ENCODE data around the gene KDM8.
"Not testable (repeated sequence)": the region's sequence is repeated elsewhere in the genome, so short reads cannot be mapped to it uniquely, and the experiment has no call there.

Gene KDM8

GRCh38 chr16:27243725-27244362 is 40.5 kb downstream of the KDM8 start:
- DNase-seq (ENCODE audit: low read depth): no peak

GRCh38 chr16:27244363-27244755 is 41.0 kb downstream of the KDM8 start:
- no peak for DNase-seq (ENCODE audit: low read depth)

GRCh38 chr16:27245276-27246172 is 42.2 kb downstream of the KDM8 start:
- peak; percentile 76 for DNase-seq (ENCODE audit: low read depth)

GRCh38 chr16:27246439-27246838 is 43.1 kb downstream of the KDM8 start:
- no peak for DNase-seq (ENCODE audit: low read depth)

- DNase-seq (ENCODE audit: low read depth): not testable (repeated sequence)
Observed at GRCh38 chr16:27247076-27247475, 43.8 kb downstream of the KDM8 start.

GRCh38 chr16:27248036-27248435 is 44.7 kb downstream of the KDM8 start:
- DNase-seq (ENCODE audit: low read depth): no peak

- not testable (repeated sequence) for DNase-seq (ENCODE audit: low read depth)
Observed at GRCh38 chr16:27248886-27249285, 45.6 kb downstream of the KDM8 start.

- DNase-seq (ENCODE audit: low read depth): no peak
Observed at GRCh38 chr16:27251541-27252205, 48.3 kb downstream of the KDM8 start.

GRCh38 chr16:27252206-27252585 is 48.9 kb downstream of the KDM8 start:
- no peak for DNase-seq (ENCODE audit: low read depth)

GRCh38 chr16:27253526-27253930 is 50.2 kb downstream of the KDM8 start:
- peak; percentile 67 for DNase-seq (ENCODE audit: low read depth)

GRCh38 chr16:27254262-27254811 is 51.0 kb downstream of the KDM8 start:
- DNase-seq (ENCODE audit: low read depth): no peak

GRCh38 chr16:27256861-27257260 is 53.5 kb downstream of the KDM8 start:
- DNase-seq (ENCODE audit: low read depth): no peak

- no peak for DNase-seq (ENCODE audit: low read depth)
Observed at GRCh38 chr16:27257271-27257670, 53.9 kb downstream of the KDM8 start.

- DNase-seq (ENCODE audit: low read depth): no peak
Observed at GRCh38 chr16:27258241-27258734, 55.0 kb downstream of the KDM8 start.

GRCh38 chr16:27259710-27260109 is 56.4 kb downstream of the KDM8 start:
- DNase-seq (ENCODE audit: low read depth): no peak

GRCh38 chr16:27262904-27263423 is 59.6 kb downstream of the KDM8 start:
- DNase-seq (ENCODE audit: low read depth): not testable (repeated sequence)

GRCh38 chr16:27264151-27264550 is 60.8 kb downstream of the KDM8 start:
- DNase-seq (ENCODE audit: low read depth): no peak

- DNase-seq (ENCODE audit: low read depth): no peak
Observed at GRCh38 chr16:27265982-27266381, 62.7 kb downstream of the KDM8 start.

- no peak for DNase-seq (ENCODE audit: low read depth)
Observed at GRCh38 chr16:27267037-27267677, 63.8 kb downstream of the KDM8 start.

GRCh38 chr16:27268376-27269299 is 65.3 kb downstream of the KDM8 start, which contains the start of gene NSMCE1:
NSMCE1 (minus strand) TSS chr16:27268772; CDS start chr16:27257570, 11,202 bp downstream.
- peak; percentile 74 for DNase-seq (ENCODE audit: low read depth)

Measured in non-pigmented ciliary epithelial cell (primary cell).